HG03175 (cell line): ENCODE data around the gene HIPK2.
"Not testable (repeated sequence)": the region's sequence is repeated elsewhere in the genome, so short reads cannot be mapped to it uniquely, and the experiment has no call there.

ENCODE experiments used
- ATAC-seq: cut with Tn5 transposase; IDR thresholded peaks from one replicate; pipeline ENCODE4 v1.9.1; 2021; ENCODE audit warnings: mild to moderate bottlenecking, moderate library complexity; ENCODE audit not compliant: unreplicated experiment

HIPK2 gene

DNA sequence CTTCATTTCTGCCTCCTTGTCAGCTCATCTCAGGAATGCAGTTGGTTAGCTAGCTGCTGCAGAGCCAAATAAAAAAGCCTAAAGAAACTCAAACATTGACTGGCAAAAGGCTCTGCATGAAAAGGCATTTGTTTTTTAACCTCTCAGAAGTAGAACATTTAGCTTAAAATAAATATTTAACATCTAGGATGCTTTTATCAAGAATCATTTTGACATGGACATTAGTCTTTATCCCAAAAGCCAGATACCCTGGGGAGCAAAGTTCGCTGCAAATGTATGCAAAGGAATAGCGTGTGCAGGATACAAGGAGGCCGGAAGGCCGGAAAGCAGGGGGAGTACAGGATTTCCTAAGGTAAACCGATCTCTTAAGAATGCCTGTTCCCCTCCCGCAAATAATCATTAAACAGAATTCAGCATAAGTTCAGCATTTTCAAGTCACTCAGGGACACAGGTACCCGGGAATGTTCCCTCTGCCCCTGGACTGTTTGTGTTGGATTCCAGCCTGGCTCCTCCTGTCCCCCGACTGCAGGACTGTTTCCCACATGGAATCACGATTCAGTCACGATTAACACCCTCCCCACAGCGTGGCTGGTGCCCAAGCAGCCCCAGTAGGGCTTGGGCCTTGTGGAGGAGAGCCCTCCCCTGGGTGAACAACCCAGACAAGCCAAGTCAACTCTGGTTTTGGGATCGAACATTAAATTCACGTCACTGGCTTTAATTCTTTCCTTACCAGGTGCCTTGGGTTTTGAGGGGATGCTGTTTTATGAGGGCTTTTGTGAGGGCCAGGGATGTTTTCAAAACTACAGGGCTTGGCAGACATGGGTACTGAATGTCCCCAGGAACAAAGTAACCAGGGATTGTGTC lies 97.8 kb downstream of the HIPK2 start:
- ATAC-seq = no peak

DNA sequence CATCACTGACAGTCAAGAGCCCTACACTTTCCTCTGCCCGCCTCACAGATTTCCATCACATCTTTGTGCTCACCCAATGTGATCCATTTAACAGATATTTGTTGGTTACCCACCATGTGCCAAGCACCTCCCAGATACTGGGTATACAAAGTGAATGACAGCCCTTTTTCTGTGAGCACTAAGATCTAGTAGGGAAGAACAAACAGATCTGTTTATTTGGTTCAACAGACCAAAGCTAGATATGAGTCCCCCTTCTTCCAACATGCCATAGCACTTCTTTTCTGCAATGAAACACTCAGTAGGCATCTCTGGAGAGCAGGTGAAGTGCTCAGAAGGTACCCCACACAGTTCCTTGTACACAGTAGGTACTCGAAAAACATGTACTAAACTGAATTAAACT lies 101.4 kb downstream of the HIPK2 start:
- no peak for ATAC-seq

DNA sequence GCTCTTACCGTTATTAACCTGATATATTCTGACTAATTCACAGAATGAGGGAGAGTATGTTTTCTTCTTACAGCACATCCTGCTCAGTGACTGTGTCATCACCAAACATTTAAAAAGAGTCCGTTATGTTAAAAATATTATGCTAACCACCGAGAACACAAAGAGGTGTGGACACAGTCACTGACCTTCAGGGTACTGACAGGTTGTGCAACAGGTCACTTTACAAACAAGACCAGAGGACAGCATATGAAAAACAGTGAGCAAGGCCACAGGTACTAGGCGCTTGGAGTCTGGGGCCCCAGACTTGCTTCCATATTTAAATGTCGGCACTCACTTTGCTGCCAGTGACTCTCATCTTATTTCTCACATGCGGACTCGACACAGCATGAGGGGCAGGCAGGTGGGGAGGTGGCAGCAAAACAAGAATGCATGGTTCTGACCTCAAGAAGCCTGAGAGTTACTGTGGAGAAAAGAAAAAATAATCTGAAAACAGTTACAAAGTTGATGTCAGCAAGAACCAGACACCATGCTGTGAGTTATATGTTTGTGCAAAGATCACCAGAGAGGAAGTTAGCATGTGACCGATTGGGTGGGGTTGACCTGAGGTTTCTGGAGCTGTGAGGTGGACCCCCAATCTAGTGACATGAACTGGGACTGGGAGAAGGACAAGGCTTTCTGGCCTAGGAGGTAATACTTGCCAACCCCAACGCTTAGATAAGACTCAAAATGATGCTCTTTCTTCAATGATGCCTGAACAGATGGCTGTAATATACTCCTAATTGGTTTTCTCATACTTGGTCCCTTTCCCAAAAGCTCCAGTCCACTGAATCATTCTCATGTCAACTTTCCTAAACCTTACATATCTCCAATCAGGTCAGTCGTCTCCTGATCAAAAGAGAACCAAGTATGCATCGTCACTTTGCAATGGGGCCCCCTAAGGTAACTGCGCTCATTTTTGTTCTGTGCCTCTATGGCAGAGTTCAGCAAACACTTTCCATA lies 102.4 kb downstream of the HIPK2 start:
- no peak for ATAC-seq

- no peak for ATAC-seq
Observed at GRCh38 chr7:139674752-139675126, 103.1 kb downstream of the HIPK2 start.

DNA sequence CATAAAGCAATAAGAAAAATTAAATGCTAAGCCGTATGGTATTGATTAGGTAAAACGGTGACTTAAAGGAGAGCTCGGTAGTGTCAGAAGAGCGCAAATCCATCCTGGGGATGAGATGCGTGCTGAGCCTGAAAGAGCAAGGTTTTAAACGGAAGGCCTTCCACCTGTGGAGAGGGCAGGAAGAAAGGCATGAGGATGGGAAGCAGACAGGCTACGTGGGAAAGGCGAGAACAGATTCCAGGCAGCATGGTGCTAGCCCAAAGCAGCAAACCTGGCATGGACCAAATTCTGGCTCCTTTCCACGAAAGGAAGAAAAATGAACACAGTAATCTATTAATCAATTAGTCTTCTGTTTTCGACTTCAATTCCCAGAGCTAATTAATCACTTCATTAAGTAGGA lies 103.5 kb downstream of the HIPK2 start:
- ATAC-seq = no peak

GRCh38 chr7:139673762-139674161 lies 104.0 kb downstream of the HIPK2 start:
- no peak for ATAC-seq

- ATAC-seq = peak; percentile 76
Observed at GRCh38 chr7:139673230-139673629, 104.6 kb downstream of the HIPK2 start.

DNA sequence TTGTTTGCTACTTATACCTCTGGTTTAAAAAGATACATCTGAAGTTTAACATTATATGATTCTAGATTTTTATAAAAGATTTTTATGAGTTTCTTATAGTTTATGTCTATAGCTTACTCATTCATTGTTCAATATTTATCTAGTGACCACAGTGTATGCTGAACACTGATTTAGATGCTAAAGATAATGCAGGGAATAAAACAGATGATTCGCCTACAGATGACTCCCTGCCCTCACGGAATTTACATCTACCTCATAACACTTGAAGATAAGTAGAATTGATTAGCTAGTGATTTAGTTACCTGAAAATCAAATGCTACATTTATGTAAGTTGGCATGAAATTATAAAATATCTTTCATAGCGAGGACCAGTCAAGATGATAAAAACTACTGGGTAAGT lies 105.8 kb downstream of the HIPK2 start:
- no peak for ATAC-seq

DNA sequence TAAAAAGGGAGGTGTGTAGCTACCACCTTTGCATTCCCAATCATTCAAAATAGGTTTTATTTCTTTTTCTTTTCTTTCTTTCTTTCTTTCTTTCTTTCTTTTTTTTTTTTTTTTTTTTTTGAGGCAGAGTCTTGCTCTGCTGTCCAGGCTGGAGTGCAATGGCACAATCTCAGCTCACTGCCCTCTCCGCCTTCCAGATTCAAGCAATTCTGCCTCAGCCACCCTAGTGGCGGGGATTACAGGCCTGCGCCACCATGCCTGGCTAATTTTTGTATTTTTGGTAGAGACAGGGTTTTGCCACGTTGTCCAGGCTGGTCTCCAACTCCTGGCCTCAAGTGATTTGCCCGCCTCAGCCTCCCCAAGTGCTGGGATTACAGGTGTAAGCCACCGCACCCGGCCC lies 107.1 kb downstream of the HIPK2 start:
- ATAC-seq = not testable (repeated sequence)

DNA sequence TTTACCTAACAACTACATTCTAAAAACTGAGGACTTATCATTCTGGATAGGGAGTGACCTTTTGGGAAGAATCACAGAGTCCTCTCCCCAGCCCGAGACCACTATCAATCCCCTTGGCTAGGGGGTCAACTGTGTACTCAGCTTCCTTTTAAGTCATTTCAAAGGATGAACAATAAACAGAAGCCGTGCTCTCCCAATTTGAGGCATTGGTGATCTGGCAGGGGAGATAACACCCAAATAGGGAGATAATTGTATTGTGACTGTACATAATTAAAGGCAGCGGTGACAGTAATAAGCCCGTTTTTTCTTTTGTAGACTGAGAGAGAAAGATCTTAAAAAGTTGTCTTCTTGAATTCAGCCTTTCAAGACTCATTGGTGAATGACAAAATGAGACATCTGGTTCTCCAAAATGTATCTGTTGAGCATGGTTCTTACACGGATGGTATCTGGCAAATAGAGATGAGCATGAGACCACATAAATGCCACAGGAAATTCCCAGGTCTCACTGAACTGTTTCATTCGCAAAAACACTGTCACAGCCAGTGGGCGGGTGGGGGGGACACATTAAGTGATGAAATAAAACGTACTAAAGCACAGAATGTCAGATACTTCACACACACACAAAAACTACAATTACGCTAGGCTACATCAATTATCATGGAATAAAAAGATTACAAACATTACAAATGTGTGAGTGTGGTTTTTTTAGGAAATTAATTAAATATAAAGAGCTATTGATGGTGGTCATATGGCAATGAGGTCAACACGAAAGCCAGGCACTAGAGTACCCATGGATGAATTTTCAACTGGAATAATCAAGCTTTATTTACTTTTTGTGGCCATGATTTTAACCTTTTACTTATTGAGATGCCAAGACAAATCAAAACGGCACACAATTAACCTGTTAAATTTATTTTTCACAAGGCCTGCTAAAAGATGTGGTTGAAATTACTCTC lies 108.4 kb downstream of the HIPK2 start:
- ATAC-seq = no peak

GRCh38 chr7:139667377-139667776 lies 110.4 kb downstream of the HIPK2 start:
- no peak for ATAC-seq

DNA sequence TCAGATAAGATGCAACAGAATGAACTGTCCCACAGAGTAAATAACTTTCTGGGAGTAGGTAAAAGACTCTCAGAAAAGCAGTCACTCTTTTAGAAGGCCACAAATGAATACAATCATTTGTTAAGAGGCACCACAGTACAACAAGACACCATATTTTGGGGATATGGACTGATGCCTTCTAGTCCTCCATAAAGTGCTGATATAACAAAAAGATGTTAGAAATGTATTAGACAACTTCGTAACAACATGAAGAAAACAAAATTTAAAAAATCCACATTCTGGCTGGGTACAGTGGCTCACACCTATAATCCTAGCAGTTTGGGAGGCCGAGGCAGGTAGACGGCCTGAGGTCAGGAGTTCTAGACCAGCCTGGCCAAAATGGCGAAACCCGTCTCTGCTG lies 111.3 kb downstream of the HIPK2 start:
- ATAC-seq = no peak

- no peak for ATAC-seq
Observed at GRCh38 chr7:139664434-139664833, 113.4 kb downstream of the HIPK2 start.

DNA sequence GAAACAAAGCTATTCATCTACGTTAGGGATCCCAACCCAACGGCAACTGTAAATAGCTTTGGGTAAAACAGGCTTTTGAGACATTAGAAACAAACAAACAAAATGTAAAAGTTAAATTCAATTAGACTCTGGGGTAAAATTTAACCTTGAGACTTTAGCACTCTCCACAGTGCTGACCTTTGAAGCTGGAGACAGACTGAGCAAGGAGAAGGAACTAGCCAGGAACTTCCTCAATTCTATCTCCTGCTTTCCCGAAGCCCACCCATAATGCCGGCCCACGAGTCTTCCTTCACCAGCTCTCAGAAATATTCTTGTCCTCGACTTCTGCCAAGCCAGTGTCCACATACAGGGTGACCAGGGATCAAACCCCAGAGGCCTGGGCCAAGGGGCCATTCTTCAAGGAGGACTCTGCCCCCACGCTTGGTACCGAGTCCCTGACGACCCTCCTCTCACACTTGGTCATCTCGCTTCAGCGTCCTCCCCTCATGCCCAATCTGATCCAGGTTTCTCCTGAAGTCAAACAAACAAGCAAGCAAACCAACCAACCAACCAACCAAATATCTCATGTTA lies 114.1 kb downstream of the HIPK2 start:
- no peak for ATAC-seq

GRCh38 chr7:139661903-139662302 lies 115.9 kb downstream of the HIPK2 start:
- no peak for ATAC-seq

DNA sequence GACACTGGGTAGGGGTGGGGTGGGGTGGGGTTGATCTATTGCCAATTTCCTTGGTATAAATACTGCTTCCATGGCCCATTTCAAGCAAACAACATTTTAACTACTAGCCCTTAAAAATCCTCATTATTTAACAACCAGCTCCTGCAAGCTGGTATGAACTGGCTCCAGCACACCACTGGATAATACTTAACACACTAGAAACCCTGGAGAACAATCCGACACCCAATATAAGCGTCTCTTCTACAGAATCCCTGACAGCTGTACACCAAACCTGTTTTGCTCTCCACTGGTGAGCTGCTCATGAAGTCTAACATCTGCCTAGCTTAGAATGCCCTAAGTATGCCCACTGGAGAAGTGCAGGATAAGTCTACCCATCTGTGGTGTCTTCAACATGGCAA lies 116.8 kb downstream of the HIPK2 start:
- no peak for ATAC-seq

DNA sequence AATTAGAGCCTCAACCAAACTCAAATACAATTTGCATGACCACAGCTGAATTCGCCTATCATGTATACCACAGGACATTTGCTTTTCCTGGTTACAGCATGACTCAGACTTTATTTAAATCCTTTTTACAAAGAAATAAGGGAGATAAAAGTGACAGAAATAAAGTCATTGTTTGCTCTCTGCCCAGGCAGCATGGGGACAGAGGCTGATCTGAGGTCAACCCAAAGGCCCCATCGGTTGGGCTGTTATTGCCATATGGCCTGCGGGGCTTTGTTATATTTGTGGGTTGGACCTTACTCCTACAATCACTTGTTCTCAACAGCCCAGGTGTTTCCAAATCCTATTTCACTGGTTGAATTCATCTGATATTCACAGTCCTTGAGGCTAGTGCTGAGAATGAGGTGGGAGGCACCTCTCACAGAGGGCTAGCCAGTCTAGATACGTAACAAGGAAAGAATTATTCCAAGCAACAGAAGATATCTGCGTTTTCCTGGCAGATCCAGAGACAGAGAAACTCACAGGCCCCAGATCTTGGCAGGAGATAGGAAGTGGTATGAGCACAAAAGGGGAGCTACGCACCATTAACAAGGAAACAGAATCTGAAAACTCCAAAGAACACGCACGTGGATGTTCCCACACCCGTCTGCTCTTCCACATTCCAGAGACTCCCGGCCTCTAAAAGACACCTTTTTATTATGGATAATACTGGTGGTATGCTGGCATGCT lies 117.3 kb downstream of the HIPK2 start:
- no peak for ATAC-seq

DNA sequence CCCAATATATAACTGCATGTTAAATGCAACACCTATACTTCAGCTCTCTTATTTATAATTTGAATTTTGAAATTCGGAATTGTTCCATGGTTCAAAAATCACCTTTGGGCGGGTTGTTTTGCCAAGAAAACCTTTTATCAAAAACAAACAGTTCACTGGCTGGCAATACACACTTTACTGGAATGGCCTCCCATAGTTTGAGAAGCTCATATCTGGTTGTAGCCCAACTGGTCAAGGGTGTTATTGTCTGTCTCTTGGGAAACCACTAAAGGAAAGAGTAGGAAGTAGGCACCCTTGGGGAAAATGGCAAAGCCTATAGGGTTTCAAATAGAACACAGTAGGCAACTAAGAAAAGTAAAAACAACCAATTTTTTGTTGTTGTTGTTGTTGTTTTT lies 117.9 kb downstream of the HIPK2 start:
- no peak for ATAC-seq

- ATAC-seq = no peak
Observed at GRCh38 chr7:139658908-139659675, 118.7 kb downstream of the HIPK2 start.
